ENCODE data around the gene ZNF189. TPM values are rescaled to one million over a fixed set of nuclear protein-coding genes. Genes with fewer than 3 reads are reported as not detected.

The ZNF189 gene
- total and polyA plus RNA-seq, 11 donors, result 10.0 to 34.6 (median 19.3) TPM

DNA sequence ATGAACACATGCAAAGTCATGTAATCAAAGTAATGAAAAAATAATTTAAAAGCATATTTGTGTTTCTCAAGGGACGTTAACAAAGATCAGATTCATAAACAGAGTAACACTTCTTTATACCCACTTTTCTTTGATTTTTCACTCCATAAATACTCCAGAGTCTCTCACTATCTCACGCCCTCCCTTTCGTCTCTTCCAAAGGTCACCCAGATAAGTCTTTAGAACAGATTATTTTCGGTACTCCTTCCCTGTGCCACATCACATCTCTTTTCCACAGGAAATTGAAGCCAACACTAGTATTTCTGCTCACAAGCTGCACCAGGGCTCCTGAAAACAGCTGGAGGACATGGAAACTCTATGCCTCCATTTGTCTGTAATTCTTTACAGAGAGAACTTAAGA lies 52.3 kb downstream of the ZNF189 start:
- intact Hi-C loops (cut with DNase I), result no loop called here
- Histone ChIP-seq H3K36me3 (no peaks in the 10 kb centered on the region), H3K27ac (no peak overlapping the region), H3K27me3 (peaks cover 0 to 16% (median 0%) of the 10 kb centered on the region in 9 donors), H3K4me1 (peaks cover 0 to 11% (median 0%) of the 10 kb centered on the region in 12 donors), H3K9me3 (no peaks in the 10 kb centered on the region), H3K4me3 (no peak overlapping the region)
- DNase-seq (no peak), ATAC-seq (no peak)
- 17 to 34% (median 28%) methylated on average over 4 of the region's 4 CpGs for WGBS, 4 donors
- TF ChIP-seq, protein P1, sequence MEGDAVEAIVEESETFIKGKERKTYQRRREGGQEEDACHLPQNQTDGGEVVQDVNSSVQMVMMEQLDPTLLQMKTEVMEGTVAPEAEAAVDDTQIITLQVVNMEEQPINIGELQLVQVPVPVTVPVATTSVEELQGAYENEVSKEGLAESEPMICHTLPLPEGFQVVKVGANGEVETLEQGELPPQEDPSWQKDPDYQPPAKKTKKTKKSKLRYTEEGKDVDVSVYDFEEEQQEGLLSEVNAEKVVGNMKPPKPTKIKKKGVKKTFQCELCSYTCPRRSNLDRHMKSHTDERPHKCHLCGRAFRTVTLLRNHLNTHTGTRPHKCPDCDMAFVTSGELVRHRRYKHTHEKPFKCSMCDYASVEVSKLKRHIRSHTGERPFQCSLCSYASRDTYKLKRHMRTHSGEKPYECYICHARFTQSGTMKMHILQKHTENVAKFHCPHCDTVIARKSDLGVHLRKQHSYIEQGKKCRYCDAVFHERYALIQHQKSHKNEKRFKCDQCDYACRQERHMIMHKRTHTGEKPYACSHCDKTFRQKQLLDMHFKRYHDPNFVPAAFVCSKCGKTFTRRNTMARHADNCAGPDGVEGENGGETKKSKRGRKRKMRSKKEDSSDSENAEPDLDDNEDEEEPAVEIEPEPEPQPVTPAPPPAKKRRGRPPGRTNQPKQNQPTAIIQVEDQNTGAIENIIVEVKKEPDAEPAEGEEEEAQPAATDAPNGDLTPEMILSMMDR (IDR thresholded peaks at IDR 0.05), result no peak
- TF ChIP-seq POLR2A (IDR thresholded peaks at IDR 0.05), result no peak

DNA sequence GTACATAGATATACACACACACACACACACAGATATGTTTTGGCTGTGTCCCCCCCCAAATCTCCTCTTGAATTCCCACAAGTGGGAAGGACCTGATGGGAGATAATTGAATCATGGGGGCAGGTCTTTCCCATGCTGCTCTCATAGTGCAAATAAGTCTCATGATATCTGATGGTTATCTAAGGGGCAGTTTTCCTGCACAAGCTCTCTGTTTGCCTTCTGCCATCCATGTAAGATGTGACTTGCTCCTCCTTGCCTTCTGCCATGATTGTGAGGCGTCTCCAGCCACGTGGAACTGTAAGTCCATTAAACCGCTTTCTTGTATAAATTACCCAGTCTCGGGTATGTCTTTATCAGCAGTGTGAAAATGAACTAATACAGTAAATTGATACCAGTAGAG lies 52.8 kb downstream of the ZNF189 start:
- H3K4me1 ChIP-seq, result peaks cover 0 to 11% (median 0%) of the 10 kb centered on the region in 12 donors
- WGBS, 4 donors, result 91 to 94% (median 93%) methylated on average over 4 of the region's 4 CpGs
- TF ChIP-seq, protein P1 (IDR thresholded peaks at IDR 0.05), result no peak
- no peaks in the 10 kb centered on the region for H3K9me3 ChIP-seq
- H3K4me3 ChIP-seq, result no peak overlapping the region
- intact Hi-C loops (cut with DNase I), result no loop called here
- ATAC-seq, result no peak
- no peaks in the 10 kb centered on the region for H3K36me3 ChIP-seq
- no peak for DNase-seq
- no peak overlapping the region for H3K27ac ChIP-seq
- peaks cover 0 to 16% (median 0%) of the 10 kb centered on the region in 9 donors for H3K27me3 ChIP-seq

DNA sequence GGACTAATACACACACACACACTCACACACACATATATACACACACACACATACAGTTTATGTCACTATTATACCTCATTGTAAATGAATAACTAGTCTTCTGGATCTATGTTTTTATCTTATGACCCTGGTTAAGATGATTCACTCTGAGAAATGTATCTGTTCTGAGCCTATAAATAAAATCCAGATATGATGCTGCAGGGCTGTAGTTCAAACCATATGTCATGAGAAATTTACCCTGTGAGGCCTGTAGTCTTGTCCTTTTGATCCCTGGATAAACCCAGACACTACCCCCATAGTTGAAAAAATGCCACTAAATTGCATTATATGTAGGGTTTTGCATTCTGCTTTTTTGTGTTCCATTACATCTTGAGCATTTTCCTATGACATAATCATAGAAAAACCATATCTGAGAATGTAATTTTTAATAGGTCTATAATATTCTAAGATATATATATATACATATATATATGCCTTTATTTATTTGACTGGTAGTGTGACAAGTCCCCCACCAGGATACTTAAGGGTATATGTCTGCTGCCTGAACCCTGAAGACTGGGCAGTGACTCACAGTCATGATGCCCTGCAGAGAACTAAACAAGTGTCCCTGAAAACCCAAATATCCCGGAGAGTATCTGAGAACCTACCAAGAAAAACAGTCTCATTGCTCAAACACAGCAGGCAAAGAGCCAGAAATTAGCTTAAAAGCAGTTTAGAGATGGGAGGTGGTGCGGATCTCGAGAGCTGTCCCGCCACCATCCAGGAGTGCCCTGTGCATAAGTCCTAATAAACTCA lies 55.3 kb downstream of the ZNF189 start:
- ATAC-seq (no peak), DNase-seq (no peak)
- Histone ChIP-seq H3K27me3 (peaks cover 0 to 7% (median 0%) of the 10 kb centered on the region in 9 donors), H3K27ac (no peak overlapping the region), H3K4me3 (no peak overlapping the region), H3K9me3 (no peaks in the 10 kb centered on the region), H3K4me1 (peaks cover 0 to 7% (median 0%) of the 10 kb centered on the region in 12 donors), H3K36me3 (no peaks in the 10 kb centered on the region)
- intact Hi-C loops (cut with DNase I), result no loop called here
- TF ChIP-seq, protein P1 (IDR thresholded peaks at IDR 0.05), result no peak
- no peak for TF ChIP-seq POLR2A (IDR thresholded peaks at IDR 0.05)
- 83 to 88% (median 87%) methylated on average over 4 of the region's 4 CpGs for WGBS, 4 donors

DNA sequence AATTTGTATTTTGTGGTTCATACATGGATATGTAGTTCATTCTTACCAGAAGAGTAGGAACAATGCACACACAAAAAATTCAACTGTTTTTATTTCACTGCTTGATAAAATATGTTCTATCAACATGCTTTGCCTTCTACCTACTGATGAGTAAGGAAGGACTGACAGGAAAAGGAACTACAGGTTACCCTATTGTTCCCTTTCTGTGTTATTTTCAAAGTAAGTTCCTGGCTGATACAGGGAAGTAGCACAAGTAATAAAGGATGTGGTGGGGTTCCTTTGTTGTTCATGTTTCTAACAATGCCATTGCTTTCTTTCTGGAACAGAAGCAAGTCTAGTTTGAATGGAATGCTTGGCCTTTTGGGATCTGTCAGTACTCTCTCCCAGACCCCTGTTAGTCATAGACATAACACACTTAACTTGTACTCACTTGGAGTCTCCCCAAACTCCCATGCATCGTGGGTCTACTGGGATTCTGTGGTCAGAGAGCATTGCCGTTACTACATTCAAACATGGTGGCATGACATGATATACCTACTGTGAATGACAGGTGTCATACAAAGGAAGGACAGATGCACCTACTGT lies 57.1 kb downstream of the ZNF189 start:
- ATAC-seq, result no peak
- 61 to 75% (median 67%) methylated on average over 2 of the region's 2 CpGs for WGBS, 4 donors
- no peaks in the 10 kb centered on the region for H3K36me3 ChIP-seq
- H3K9me3 ChIP-seq, result no peaks in the 10 kb centered on the region
- TF ChIP-seq POLR2A (IDR thresholded peaks at IDR 0.05), result no peak
- TF ChIP-seq, protein P1 (IDR thresholded peaks at IDR 0.05), result no peak
- peaks cover 0 to 3% (median 0%) of the 10 kb centered on the region in 9 donors for H3K27me3 ChIP-seq
- DNase-seq, result no peak
- no peak overlapping the region for H3K27ac ChIP-seq
- intact Hi-C loops (cut with DNase I), result no loop called here
- H3K4me1 ChIP-seq, result peaks cover 0 to 5% (median 0%) of the 10 kb centered on the region in 12 donors
- no peak overlapping the region for H3K4me3 ChIP-seq

All from heart left ventricle (tissue), 16 donors.